K562 (cell line): Measurements from ENCODE around the gene FCHO1. TPM values are rescaled to one million over a fixed set of nuclear protein-coding genes. Genes with fewer than 3 reads are reported as not detected.

ENCODE experiments used
- FOSL1 ChIP-seq: fragments of 200-800 bp; sonication (Bioruptor generic); conservative IDR thresholded peaks from 2 replicates; pipeline ENCODE4 v1.6.1; 2016; ENCODE audit warnings: missing genetic modification characterization, missing compliant biosample characterization
- FOXA1 ChIP-seq: fragments of 450-650 bp; IDR thresholded peaks from 2 replicates; pipeline ENCODE4 v1.6.1; 2016; ENCODE audit warnings: mild to moderate bottlenecking, borderline replicate concordance
- polyA plus RNA-seq, 8 experiments: library from polyadenylated mRNA; depleted of rRNA in 4 of 8; stranded (reverse) in 5 of 8; unstranded in 3 of 8; fragments of >200 nt; fragmentation: Nextera tagmentation in 2 of 8; fragmentation: Illumina TruSeq in 1 of 8; extraction: Ambion mirVana in 2 of 8; extraction: Trizol in 1 of 8; gene quantifications; 2 replicates each; pipeline versions ENCODE4 v1.2.1 to v1.2.3, GENCODE V29; 2011 to 2014; ENCODE audit warnings: inconsistent platforms in 1 of 8, missing spikeins in 1 of 8
- total RNA-seq, 7 experiments: library from RNA; depleted of rRNA in 6 of 7; stranded (reverse); fragments of >200 nt in 6 of 7; fragmentation: Illumina TruSeq in 2 of 7; extraction: Trizol in 2 of 7; gene quantifications; 2 replicates each; pipeline versions ENCODE4 v1.2.1 to v1.2.3, GENCODE V29; 2011 to 2021; ENCODE audit warnings: low replicate concordance in 1 of 7
- TF ChIP-seq, protein P1 (sequence below): fragments of 450-650 bp; formaldehyde crosslinking; IDR thresholded peaks from 2 replicates; pipeline ENCODE4 v1.4.0; 2020; ENCODE audit warnings: mild to moderate bottlenecking, mixed read lengths
- TF ChIP-seq, protein P2 (sequence below): fragments of 250-450 bp; sonication (Bioruptor Pico); IDR thresholded peaks from 2 replicates; pipeline ENCODE4 v1.4.0; 2020; ENCODE audit warnings: mild to moderate bottlenecking, moderate library complexity, borderline replicate concordance
- TF ChIP-seq, protein P3 (sequence below): sonication (generic); formaldehyde crosslinking; IDR thresholded peaks from 2 replicates; pipeline ENCODE4 v1.9.0; 2022; ENCODE audit warnings: mild to moderate bottlenecking, missing genetic modification reagents

The FCHO1 gene
- total and polyA plus RNA-seq, 9 of the 15 experiments (the other 6 are each of a cell fraction or from before 2014, with no cell fraction given): 0.21 to 58.9 (median 18.3) TPM

DNA sequence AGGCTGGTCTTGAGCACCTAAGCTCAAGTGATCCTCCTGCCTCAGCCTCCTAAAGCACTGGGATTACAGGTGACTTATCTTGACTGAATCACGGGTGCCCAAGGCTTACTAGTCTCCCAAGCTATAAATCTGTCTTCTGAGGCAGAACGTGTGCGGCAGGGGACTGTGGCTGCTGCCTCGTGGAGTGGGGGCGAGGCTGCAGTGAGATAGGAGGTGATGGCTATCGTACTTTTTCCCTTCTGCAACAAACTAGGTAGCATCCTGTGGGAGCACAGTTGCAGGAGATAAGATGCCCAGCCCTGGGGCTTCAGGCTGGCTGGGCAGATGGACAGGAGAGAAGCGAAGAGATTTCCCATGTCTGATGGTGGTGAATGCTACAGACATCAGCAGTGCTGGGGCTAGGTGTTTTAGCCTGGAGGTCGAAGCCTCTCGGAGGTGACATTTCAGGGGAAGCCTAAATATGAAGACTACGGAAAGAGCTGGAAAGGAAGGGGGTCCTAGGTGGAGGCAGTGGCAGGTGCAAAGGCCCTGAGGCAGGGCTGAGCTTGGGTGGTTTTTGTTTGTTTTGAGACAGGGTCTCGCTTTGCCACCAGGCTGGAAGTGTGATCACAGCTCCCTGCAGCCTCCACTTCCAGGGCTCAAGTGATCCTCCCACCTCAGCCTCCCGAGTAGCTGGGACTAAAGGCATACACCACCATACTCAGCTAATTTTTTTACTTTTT lies 51.0 kb downstream of the FCHO1 start (continued):
- TF ChIP-seq FOSL1 (no peak), FOXA1 (no peak)
- TF ChIP-seq, protein P1, sequence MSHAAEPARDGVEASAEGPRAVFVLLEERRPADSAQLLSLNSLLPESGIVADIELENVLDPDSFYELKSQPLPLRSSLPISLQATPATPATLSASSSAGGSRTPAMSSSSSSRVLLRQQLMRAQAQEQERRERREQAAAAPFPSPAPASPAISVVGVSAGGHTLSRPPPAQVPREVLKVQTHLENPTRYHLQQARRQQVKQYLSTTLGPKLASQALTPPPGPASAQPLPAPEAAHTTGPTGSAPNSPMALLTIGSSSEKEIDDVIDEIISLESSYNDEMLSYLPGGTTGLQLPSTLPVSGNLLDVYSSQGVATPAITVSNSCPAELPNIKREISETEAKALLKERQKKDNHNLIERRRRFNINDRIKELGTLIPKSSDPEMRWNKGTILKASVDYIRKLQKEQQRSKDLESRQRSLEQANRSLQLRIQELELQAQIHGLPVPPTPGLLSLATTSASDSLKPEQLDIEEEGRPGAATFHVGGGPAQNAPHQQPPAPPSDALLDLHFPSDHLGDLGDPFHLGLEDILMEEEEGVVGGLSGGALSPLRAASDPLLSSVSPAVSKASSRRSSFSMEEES (CRISPR knock-in tag): no peak
- TF ChIP-seq, protein P2, sequence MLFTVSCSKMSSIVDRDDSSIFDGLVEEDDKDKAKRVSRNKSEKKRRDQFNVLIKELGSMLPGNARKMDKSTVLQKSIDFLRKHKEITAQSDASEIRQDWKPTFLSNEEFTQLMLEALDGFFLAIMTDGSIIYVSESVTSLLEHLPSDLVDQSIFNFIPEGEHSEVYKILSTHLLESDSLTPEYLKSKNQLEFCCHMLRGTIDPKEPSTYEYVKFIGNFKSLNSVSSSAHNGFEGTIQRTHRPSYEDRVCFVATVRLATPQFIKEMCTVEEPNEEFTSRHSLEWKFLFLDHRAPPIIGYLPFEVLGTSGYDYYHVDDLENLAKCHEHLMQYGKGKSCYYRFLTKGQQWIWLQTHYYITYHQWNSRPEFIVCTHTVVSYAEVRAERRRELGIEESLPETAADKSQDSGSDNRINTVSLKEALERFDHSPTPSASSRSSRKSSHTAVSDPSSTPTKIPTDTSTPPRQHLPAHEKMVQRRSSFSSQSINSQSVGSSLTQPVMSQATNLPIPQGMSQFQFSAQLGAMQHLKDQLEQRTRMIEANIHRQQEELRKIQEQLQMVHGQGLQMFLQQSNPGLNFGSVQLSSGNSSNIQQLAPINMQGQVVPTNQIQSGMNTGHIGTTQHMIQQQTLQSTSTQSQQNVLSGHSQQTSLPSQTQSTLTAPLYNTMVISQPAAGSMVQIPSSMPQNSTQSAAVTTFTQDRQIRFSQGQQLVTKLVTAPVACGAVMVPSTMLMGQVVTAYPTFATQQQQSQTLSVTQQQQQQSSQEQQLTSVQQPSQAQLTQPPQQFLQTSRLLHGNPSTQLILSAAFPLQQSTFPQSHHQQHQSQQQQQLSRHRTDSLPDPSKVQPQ (CRISPR knock-in tag): no peak
- TF ChIP-seq, protein P3, sequence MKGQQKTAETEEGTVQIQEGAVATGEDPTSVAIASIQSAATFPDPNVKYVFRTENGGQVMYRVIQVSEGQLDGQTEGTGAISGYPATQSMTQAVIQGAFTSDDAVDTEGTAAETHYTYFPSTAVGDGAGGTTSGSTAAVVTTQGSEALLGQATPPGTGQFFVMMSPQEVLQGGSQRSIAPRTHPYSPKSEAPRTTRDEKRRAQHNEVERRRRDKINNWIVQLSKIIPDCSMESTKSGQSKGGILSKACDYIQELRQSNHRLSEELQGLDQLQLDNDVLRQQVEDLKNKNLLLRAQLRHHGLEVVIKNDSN (CRISPR knock-in tag): no peak
